Liver (tissue), 9 donors: ENCODE data around the gene DYNC1H1. TPM values are rescaled to one million over a fixed set of nuclear protein-coding genes. Genes with fewer than 3 reads are reported as not detected.
"Not testable (repeated sequence)": the region's sequence is repeated elsewhere in the genome, so short reads cannot be mapped to it uniquely, and the experiment has no call there.

Source experiments
- DNase-seq: peaks from one replicate; pipeline ENCODE4 v3.0.0-alpha.2; 2017; ENCODE audit warnings: low spot score
- H3K27ac ChIP-seq, 2 donors: one replicate each; pipeline ENCODE4 v1.7.0; 2013; ENCODE audit warnings: inconsistent platforms in 2 of 2, low read length in 2 of 2, control low read depth in 1 of 2, low read depth in 1 of 2, mild to moderate bottlenecking in 1 of 2
- H3K27me3 ChIP-seq, 4 donors: one replicate each; pipeline versions ENCODE4 v1.6.1 to v1.7.0; 2013; ENCODE audit warnings: low read length in 3 of 4, inconsistent platforms in 1 of 4, mild to moderate bottlenecking in 1 of 4, moderate library complexity in 1 of 4; ENCODE audit not compliant: control insufficient read depth in 4 of 4, insufficient read depth in 4 of 4
- H3K36me3 ChIP-seq, 4 donors: one replicate each; pipeline versions ENCODE4 v1.6.1 to v1.7.0; 2013; ENCODE audit warnings: low read length in 3 of 4, mild to moderate bottlenecking in 3 of 4, low read depth in 1 of 4, moderate library complexity in 1 of 4; ENCODE audit not compliant: control insufficient read depth in 4 of 4, insufficient read depth in 3 of 4
- H3K4me1 ChIP-seq, 4 donors: one replicate each; pipeline versions ENCODE4 v1.6.1 to v1.7.0; 2013; ENCODE audit warnings: low read length in 3 of 4, mild to moderate bottlenecking in 3 of 4, moderate library complexity in 1 of 4; ENCODE audit not compliant: control insufficient read depth in 4 of 4, insufficient read depth in 4 of 4
- H3K4me3 ChIP-seq, 3 donors: one replicate each; pipeline versions ENCODE4 v1.6.1 to v1.7.0; 2013; ENCODE audit warnings: low read length in 3 of 3, control low read depth in 1 of 3, low read depth in 1 of 3, mild to moderate bottlenecking in 1 of 3
- H3K9ac ChIP-seq, 2 donors: one replicate each; pipeline ENCODE4 v1.7.0; 2013; ENCODE audit warnings: low read length in 2 of 2, mild to moderate bottlenecking in 2 of 2, moderate library complexity in 2 of 2, control low read depth in 1 of 2, low read depth in 1 of 2
- H3K9me3 ChIP-seq, 4 donors: one replicate each; pipeline versions ENCODE4 v1.6.1 to v1.7.0; 2013; ENCODE audit warnings: low read length in 3 of 4; ENCODE audit not compliant: control insufficient read depth in 4 of 4
- EGR1 ChIP-seq, 2 donors: IDR thresholded peaks; 2 replicates each; pipeline ENCODE4 v1.6.1; 2016 to 2018; ENCODE audit warnings: antibody characterized with exemption in 2 of 2, low read depth in 2 of 2
- FOXA1 ChIP-seq: IDR thresholded peaks from 2 replicates; pipeline ENCODE4 v1.6.1; 2016; ENCODE audit warnings: antibody characterized with exemption
- FOXA2 ChIP-seq: IDR thresholded peaks from 2 replicates; pipeline ENCODE4 v1.6.1; 2016; ENCODE audit warnings: antibody characterized with exemption
- GABPA ChIP-seq, 2 donors: IDR thresholded peaks in 1 of 2; conservative IDR thresholded peaks in 1 of 2; 2 replicates each; pipeline ENCODE4 v1.6.1; 2016; ENCODE audit warnings: antibody characterized with exemption in 2 of 2, mild to moderate bottlenecking in 1 of 2, moderate library complexity in 1 of 2
- HNF4G ChIP-seq: IDR thresholded peaks from 2 replicates; pipeline ENCODE4 v1.6.1; 2016; ENCODE audit warnings: antibody characterized with exemption
- JUND ChIP-seq, 2 donors: IDR thresholded peaks; 2 replicates each; pipeline ENCODE4 v1.6.1; 2016; ENCODE audit warnings: antibody characterized with exemption in 2 of 2
- NR2F2 ChIP-seq: IDR thresholded peaks from 2 replicates; pipeline ENCODE4 v1.6.1; 2016; ENCODE audit warnings: antibody characterized with exemption
- SP1 ChIP-seq: IDR thresholded peaks from 2 replicates; pipeline ENCODE4 v1.6.1; 2018; ENCODE audit warnings: antibody characterized with exemption, mild to moderate bottlenecking
- TAF1 ChIP-seq: conservative IDR thresholded peaks from 2 replicates; pipeline ENCODE4 v1.6.1; 2016; ENCODE audit warnings: antibody characterized with exemption, mild to moderate bottlenecking
- YY1 ChIP-seq: IDR thresholded peaks from 2 replicates; pipeline ENCODE4 v1.6.1; 2016; ENCODE audit warnings: antibody characterized with exemption, mild to moderate bottlenecking
- WGBS: extraction: QIAGEN DNeasy Blood & Tissue Kit; methylation state at CpG from one replicate; pipeline ENCODE4 v1.1.7; 2013; 5-methylcytosine and 5-hydroxymethylcytosine counted together
- polyA plus RNA-seq, 2 donors: library from polyadenylated mRNA; stranded (reverse) in 1 of 2; unstranded in 1 of 2; fragments of 200-250 nt in 1 of 2; fragments of >200 nt in 1 of 2; fragmentation: Nextera tagmentation in 1 of 2; extraction: Ambion mirVana in 1 of 2; gene quantifications; one replicate each; pipeline versions ENCODE4 v1.2.1 to v1.2.3, GENCODE V29; 2013 to 2015
- total RNA-seq, 2 donors: library from RNA; depleted of rRNA; stranded (reverse); fragments of >200 nt; gene quantifications; one replicate each; pipeline ENCODE4 v1.2.3, GENCODE V29; 2014
- TF ChIP-seq, protein P1 (sequence below): fragments of 150-350 bp; IDR thresholded peaks from 2 replicates; pipeline ENCODE4 v1.5.1; 2017; ENCODE audit warnings: improper control_type of control experiment, low read depth, low read length; ENCODE audit not compliant: missing input control
- TF ChIP-seq, protein P2 (sequence below): IDR thresholded peaks from 2 replicates; pipeline ENCODE4 v1.6.1; 2016; ENCODE audit warnings: antibody characterized with exemption
- TF ChIP-seq, protein P3 (sequence below): IDR thresholded peaks from 2 replicates; pipeline ENCODE4 v1.6.1; 2016; ENCODE audit warnings: antibody characterized with exemption
- TF ChIP-seq, protein P4 (sequence below): IDR thresholded peaks from 2 replicates; pipeline ENCODE4 v1.6.1; 2016; ENCODE audit warnings: antibody characterized with exemption
- TF ChIP-seq, protein P5 (sequence below): IDR thresholded peaks from 2 replicates; pipeline ENCODE4 v1.6.1; 2016; ENCODE audit warnings: antibody characterized with exemption, mild to moderate bottlenecking
- donor health status: healthy.
- donor health status: healthy.
- donor health status: healthy.
- donor health status: healthy.
- donor health status: healthy.

Gene DYNC1H1
- total and polyA plus RNA-seq, 4 donors = 50.3 to 201 (median 82.6) TPM

DNA sequence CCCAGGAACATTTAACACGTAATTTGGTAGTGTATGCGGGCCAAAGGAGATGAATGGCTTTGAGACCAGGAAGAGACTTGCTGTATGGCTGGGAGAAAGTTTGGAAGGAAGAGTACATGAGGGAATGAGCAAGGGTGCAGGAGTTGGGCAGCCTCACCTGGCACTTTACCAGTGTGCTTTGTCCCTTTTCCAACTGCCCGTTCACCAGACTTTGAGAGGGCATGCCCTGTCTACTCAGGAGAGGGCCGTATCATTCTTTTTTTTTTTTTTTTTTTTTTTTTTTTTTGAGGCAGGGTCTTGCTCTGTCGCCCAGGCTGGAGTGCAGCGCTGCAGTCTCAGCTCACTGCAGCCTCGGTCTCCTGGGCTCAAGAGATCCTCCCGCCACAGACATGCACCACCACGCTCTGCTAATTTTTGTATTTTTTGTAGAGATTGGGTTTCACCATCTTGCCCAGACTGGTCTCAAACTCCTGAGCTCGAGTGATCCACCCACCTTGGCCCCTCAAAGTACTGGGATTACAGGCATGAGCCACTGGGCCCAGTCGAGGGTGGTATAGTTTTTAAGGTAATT, 6.5 kb downstream of the DYNC1H1 start:
- Histone ChIP-seq H3K9ac (no peak overlapping the region), H3K4me3 (no peak overlapping the region), H3K36me3 (no peaks in the 10 kb centered on the region), H3K9me3 (no peaks in the 10 kb centered on the region), H3K27ac (no peak overlapping the region), H3K27me3 (no peaks in the 10 kb centered on the region), H3K4me1 (peaks cover 5 to 37% (median 16%) of the 10 kb centered on the region in 4 donors)
- 85% methylated on average over 11 of the region's 11 CpGs for WGBS
- TF ChIP-seq EGR1 (IDR thresholded peaks at IDR 0.05; ENCODE audit: low read depth in 2 of 2) (no peak), JUND (IDR thresholded peaks at IDR 0.05) (no peak), YY1 (no peak), HNF4G (no peak), SP1 (no peak), FOXA1 (no peak), GABPA (IDR thresholded peaks at IDR 0.05 in 1 of 2, conservative IDR thresholded peaks at IDR 0.05 in 1 of 2) (no peak), TAF1 (no peak), FOXA2 (no peak)
- TF ChIP-seq, protein P1, sequence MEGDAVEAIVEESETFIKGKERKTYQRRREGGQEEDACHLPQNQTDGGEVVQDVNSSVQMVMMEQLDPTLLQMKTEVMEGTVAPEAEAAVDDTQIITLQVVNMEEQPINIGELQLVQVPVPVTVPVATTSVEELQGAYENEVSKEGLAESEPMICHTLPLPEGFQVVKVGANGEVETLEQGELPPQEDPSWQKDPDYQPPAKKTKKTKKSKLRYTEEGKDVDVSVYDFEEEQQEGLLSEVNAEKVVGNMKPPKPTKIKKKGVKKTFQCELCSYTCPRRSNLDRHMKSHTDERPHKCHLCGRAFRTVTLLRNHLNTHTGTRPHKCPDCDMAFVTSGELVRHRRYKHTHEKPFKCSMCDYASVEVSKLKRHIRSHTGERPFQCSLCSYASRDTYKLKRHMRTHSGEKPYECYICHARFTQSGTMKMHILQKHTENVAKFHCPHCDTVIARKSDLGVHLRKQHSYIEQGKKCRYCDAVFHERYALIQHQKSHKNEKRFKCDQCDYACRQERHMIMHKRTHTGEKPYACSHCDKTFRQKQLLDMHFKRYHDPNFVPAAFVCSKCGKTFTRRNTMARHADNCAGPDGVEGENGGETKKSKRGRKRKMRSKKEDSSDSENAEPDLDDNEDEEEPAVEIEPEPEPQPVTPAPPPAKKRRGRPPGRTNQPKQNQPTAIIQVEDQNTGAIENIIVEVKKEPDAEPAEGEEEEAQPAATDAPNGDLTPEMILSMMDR = no peak
- TF ChIP-seq, protein P2, sequence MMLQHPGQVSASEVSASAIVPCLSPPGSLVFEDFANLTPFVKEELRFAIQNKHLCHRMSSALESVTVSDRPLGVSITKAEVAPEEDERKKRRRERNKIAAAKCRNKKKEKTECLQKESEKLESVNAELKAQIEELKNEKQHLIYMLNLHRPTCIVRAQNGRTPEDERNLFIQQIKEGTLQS = no peak
- TF ChIP-seq, protein P3, sequence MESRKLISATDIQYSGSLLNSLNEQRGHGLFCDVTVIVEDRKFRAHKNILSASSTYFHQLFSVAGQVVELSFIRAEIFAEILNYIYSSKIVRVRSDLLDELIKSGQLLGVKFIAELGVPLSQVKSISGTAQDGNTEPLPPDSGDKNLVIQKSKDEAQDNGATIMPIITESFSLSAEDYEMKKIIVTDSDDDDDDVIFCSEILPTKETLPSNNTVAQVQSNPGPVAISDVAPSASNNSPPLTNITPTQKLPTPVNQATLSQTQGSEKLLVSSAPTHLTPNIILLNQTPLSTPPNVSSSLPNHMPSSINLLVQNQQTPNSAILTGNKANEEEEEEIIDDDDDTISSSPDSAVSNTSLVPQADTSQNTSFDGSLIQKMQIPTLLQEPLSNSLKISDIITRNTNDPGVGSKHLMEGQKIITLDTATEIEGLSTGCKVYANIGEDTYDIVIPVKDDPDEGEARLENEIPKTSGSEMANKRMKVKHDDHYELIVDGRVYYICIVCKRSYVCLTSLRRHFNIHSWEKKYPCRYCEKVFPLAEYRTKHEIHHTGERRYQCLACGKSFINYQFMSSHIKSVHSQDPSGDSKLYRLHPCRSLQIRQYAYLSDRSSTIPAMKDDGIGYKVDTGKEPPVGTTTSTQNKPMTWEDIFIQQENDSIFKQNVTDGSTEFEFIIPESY = no peak
- DNase-seq = no peak

DNA sequence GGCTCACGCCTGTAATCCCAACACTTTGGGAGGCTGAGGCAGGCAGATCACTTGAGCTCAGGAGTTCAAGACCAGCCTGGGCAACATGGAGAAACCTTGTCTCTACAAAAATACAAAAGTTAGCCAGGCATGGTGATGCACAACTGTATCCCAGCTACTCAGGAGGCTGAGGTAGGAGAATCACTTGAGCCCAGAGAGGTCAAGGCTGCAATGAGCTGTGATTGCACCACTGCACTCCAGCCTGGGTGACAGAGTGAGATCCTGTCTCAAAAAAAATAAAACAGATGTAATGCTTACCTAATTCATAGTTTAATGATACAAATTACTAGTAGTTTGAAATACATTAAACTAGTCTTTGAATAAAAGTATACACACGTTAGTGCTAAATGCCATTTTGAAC, 7.1 kb downstream of the DYNC1H1 start:
- H3K9ac ChIP-seq, H3K4me3 ChIP-seq, H3K36me3 ChIP-seq, DNase-seq, H3K9me3 ChIP-seq, H3K27me3 ChIP-seq: not testable (repeated sequence)
- H3K4me1 ChIP-seq = peaks cover 5 to 34% (median 13%) of the 10 kb centered on the region in 4 donors
- peak overlapping the region in 1 of 2 donors; percentile 64 for H3K27ac ChIP-seq
- WGBS = 91% methylated on average over 2 of the region's 2 CpGs

DNA sequence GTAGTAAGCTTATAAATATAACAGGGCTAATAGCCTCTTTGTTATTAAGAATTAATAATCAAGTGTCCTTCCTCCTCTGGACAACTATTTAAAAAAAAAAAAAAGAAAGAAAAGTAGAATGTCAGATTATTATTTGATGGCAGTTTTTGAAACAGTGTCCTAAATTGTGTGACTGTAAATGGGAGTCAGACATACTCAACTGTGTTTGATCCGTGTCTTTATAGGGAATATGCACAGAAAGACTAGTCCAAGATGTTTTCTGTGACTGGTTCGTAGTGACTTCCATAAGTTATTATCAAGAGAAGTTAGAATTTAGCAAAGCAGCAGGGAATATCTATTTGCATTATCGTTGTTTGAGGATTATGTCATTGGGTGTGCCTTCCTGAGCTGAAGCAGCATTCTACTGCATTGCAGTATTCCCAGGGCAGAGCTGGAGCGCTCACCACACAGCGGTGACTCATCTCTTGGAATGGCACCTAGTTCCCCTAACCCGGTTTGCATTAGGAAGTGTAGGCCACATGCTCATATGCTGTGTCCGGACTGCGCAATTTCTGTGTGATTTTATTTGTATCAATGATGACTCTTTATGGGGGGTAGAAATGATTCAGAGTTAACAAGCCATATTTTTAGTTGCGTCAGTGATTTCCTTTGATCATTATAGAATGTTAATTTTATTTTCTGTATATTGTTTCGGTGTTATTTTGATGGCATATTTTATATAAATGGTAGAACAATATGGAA, 7.9 kb downstream of the DYNC1H1 start:
- Histone ChIP-seq H3K27ac (peak overlapping the region; percentile 64 to 82), H3K4me1 (peaks cover 5 to 30% (median 13%) of the 10 kb centered on the region in 4 donors), H3K4me3 (no peak overlapping the region), H3K9me3 (no peaks in the 10 kb centered on the region), H3K36me3 (peaks cover 0 to 10% (median 3%) of the 10 kb centered on the region in 4 donors), H3K9ac (peak overlapping the region; percentile 7 to 19), H3K27me3 (no peaks in the 10 kb centered on the region)
- no peak for DNase-seq
- 43% methylated on average over 10 of the region's 10 CpGs for WGBS
- TF ChIP-seq HNF4G (no peak), EGR1 (IDR thresholded peaks at IDR 0.05; ENCODE audit: low read depth in 2 of 2) (no peak), JUND (IDR thresholded peaks at IDR 0.05) (peak; percentile 99 to 100), FOXA1 (no peak), GABPA (IDR thresholded peaks at IDR 0.05 in 1 of 2, conservative IDR thresholded peaks at IDR 0.05 in 1 of 2) (no peak), NR2F2 (no peak)
- TF ChIP-seq, protein P4, sequence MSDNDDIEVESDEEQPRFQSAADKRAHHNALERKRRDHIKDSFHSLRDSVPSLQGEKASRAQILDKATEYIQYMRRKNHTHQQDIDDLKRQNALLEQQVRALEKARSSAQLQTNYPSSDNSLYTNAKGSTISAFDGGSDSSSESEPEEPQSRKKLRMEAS = peak; percentile 49
- TF ChIP-seq, protein P2 = peak; percentile 85
- TF ChIP-seq, protein P1 = no peak
- TF ChIP-seq, protein P5, sequence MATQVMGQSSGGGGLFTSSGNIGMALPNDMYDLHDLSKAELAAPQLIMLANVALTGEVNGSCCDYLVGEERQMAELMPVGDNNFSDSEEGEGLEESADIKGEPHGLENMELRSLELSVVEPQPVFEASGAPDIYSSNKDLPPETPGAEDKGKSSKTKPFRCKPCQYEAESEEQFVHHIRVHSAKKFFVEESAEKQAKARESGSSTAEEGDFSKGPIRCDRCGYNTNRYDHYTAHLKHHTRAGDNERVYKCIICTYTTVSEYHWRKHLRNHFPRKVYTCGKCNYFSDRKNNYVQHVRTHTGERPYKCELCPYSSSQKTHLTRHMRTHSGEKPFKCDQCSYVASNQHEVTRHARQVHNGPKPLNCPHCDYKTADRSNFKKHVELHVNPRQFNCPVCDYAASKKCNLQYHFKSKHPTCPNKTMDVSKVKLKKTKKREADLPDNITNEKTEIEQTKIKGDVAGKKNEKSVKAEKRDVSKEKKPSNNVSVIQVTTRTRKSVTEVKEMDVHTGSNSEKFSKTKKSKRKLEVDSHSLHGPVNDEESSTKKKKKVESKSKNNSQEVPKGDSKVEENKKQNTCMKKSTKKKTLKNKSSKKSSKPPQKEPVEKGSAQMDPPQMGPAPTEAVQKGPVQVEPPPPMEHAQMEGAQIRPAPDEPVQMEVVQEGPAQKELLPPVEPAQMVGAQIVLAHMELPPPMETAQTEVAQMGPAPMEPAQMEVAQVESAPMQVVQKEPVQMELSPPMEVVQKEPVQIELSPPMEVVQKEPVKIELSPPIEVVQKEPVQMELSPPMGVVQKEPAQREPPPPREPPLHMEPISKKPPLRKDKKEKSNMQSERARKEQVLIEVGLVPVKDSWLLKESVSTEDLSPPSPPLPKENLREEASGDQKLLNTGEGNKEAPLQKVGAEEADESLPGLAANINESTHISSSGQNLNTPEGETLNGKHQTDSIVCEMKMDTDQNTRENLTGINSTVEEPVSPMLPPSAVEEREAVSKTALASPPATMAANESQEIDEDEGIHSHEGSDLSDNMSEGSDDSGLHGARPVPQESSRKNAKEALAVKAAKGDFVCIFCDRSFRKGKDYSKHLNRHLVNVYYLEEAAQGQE = no peak
